RWPE1 (cell line): ENCODE results near the gene GABRA4.

Source experiments
- CTCF ChIA-PET: fragments of 350-600 bp; sonication (Branson Sonifier 250); formaldehyde crosslinking; extraction: SDS; loops from one replicate; lab custom pipeline; 2021; lab: Yijun Ruan, JAX
- POLR2A ChIA-PET: fragments of 400-600 bp; formaldehyde crosslinking; extraction: SDS; loops from one replicate; lab custom pipeline; 2020; ENCODE audit warnings: antibody characterized with exemption; ENCODE audit not compliant: low non-redundant PET; lab: Yijun Ruan, JAX
- DNase-seq: peaks from one replicate; pipeline ENCODE4 v3.0.0; 2012; ENCODE audit warnings: low spot score
- H3K27ac ChIP-seq: fragments of 450-650 bp; 2 replicates; pipeline ENCODE4 v1.5.1; 2017
- TF ChIP-seq, protein P1 (sequence below): fragments of 450-650 bp; conservative IDR thresholded peaks from 2 replicates; pipeline ENCODE4 v1.5.1; 2017; ENCODE audit warnings: low read depth, mild to moderate bottlenecking

Gene GABRA4

GRCh38 chr4:46946919-46947536 lies 46.4 kb downstream of the GABRA4 start:
- H3K27ac ChIP-seq = no peak overlapping the region
- no peak for DNase-seq
- TF ChIP-seq, protein P1, sequence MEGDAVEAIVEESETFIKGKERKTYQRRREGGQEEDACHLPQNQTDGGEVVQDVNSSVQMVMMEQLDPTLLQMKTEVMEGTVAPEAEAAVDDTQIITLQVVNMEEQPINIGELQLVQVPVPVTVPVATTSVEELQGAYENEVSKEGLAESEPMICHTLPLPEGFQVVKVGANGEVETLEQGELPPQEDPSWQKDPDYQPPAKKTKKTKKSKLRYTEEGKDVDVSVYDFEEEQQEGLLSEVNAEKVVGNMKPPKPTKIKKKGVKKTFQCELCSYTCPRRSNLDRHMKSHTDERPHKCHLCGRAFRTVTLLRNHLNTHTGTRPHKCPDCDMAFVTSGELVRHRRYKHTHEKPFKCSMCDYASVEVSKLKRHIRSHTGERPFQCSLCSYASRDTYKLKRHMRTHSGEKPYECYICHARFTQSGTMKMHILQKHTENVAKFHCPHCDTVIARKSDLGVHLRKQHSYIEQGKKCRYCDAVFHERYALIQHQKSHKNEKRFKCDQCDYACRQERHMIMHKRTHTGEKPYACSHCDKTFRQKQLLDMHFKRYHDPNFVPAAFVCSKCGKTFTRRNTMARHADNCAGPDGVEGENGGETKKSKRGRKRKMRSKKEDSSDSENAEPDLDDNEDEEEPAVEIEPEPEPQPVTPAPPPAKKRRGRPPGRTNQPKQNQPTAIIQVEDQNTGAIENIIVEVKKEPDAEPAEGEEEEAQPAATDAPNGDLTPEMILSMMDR = no peak
- POLR2A ChIA-PET = no interaction called here
- CTCF ChIA-PET = no interaction called here

- ChIA-PET POLR2A (no interaction called here), CTCF (no interaction called here)
- H3K27ac ChIP-seq = no peak overlapping the region
- DNase-seq = no peak
- TF ChIP-seq, protein P1 = no peak
These were observed 48.3 kb downstream of the GABRA4 start for GRCh38 chr4:46945062-46945461.

DNA sequence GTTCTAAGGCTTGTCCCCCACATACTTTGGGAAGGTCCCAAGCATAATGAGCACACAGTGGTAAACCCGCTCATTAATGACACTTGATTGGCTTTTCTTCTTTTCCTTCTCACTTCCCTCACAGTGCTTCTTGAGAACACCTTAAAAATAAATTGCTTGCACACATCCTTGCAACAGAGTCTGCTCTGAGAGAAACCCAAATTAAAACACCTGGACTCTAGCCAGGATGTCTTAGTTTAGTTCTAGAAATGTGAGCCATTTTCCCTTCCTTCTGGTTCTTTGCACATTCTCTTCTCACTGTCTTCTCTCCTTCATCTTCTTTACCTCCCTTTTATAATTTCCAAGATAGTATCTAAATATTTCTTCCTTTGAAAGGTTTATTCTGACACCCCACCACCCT lies 49.0 kb downstream of the GABRA4 start:
- no peak overlapping the region for H3K27ac ChIP-seq
- TF ChIP-seq, protein P1 = no peak
- CTCF ChIA-PET = no interaction called here
- POLR2A ChIA-PET = no interaction called here
- no peak for DNase-seq

GRCh38 chr4:46937493-46937892 lies 55.9 kb downstream of the GABRA4 start:
- TF ChIP-seq, protein P1 = no peak
- H3K27ac ChIP-seq = no peak overlapping the region
- peak; percentile 4 for DNase-seq
- CTCF ChIA-PET = no interaction called here
- POLR2A ChIA-PET = no interaction called here

GRCh38 chr4:46934726-46935125 lies 58.7 kb downstream of the GABRA4 start:
- POLR2A ChIA-PET = no interaction called here
- H3K27ac ChIP-seq = no peak overlapping the region
- no peak for DNase-seq
- CTCF ChIA-PET = interaction anchor here (0.6 kb wide), 1 partner anchor 283 kb away, joined by 4 read pairs; no protein-coding TSS in a partner anchor
- TF ChIP-seq, protein P1 = no peak

DNA sequence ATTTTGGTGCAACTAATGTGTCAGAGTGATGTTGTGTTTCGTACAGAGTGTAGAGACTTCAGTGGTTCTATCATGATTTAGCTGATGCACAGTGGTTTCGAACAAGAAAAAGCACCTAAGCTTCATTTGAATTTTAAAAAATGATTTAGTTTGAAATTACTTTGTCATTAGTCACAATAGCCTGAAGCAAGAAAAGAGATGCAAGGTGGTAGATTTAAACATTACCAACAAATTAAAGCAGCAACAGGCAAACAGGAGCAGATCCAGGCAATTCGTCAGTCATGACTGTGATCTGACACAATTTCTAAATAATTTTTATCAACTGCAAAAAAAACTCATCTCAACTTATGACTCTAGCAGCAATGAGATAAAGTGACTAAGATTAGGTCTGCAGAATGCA lies 59.7 kb downstream of the GABRA4 start:
- TF ChIP-seq, protein P1 = no peak
- no peak overlapping the region for H3K27ac ChIP-seq
- ChIA-PET CTCF (interaction anchor here (0.7 kb wide), 1 partner anchor 529 kb away, joined by 4 read pairs; the partner anchor contains the start of gene COMMD8), POLR2A (no interaction called here)
- DNase-seq = peak; percentile 14
